GM04503 (cell line): ENCODE measurements around the gene TXNDC8.
A peak's percentile ranks its signal among the peaks of the same experiment; 100 is the strongest.
"Not testable (repeated sequence)": the region's sequence is repeated elsewhere in the genome, so short reads cannot be mapped to it uniquely, and the experiment has no call there.

Experiments
- DNase-seq: peaks from one replicate; pipeline ENCODE4 v3.0.0-alpha.2; 2012; ENCODE audit warnings: low read depth

TXNDC8 gene

DNA sequence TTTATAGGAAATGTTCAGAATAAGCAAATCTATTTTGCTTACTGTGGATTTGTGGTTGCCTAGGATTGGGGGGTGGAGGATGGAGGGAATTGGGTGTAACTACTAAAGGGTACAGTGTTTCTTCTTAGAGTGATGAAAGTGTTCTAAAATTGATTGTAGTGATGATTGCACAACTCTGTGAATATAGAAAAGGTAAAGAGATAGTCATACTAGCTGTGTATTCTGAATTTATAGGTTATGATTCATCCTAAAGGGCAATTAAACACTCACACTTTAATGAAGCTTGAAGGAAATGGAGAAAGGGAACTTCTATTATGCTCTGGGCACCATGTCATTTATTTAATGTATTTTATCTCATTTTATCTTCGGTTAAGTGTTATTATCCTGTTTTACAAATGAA is 9.9 kb downstream of the TXNDC8 start:
- DNase-seq, result no peak

DNA sequence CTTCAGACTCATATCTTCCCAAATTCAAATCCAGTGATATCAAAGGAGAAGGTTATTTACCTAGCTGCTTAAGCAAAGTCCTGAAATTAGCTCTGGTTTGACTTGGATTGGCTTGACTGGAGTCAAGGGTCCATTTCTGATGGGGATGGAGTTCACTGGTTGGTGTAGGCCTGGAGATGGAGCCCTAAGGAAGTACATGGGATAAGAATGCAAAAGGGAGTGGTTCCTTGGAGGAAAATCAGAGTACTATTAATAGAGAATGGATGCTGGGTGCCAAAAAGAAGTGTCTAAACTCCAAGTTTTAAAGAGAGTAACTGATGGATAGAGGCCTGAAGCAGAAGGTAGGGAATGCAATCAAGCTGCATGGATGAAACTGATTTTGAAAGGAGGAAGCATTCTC is 13.8 kb downstream of the TXNDC8 start:
- no peak for DNase-seq

DNA sequence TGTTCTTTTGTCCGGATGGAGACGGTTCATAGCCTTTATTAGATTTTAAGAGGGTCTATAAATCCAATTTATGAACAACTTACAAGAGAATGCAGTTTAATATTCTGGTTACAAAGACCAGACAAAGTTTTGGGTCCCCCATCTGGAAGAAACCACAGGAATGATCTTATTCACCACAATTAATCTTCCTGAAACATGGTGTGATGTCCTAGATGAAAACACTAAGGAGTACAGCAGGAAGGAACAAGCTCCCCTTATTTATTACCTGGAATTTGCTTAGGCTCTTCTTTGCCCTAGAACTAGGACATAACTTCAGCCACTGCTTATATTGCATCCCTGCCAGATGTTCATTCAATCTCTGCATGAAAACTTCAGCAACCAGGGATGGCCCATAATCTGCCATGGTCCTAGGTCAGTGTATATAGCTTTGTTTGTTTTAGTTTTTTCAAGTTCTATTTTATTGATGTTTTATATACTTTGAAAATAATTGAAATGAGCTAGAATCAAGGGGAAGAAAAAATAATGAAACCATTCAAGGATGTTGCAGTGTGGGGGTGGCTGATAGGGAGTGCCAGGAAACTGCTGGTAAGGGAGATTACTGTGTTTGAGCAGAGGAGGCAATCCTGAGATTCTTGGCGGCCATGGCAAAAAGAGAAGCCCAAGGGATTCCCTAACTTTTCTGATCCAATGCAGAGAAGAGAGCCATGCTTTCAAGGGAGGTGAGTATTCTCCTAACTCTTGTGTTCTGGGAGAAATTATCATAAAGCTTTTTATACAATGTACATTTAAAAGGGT is 16.8 kb downstream of the TXNDC8 start:
- DNase-seq, result no peak

DNA sequence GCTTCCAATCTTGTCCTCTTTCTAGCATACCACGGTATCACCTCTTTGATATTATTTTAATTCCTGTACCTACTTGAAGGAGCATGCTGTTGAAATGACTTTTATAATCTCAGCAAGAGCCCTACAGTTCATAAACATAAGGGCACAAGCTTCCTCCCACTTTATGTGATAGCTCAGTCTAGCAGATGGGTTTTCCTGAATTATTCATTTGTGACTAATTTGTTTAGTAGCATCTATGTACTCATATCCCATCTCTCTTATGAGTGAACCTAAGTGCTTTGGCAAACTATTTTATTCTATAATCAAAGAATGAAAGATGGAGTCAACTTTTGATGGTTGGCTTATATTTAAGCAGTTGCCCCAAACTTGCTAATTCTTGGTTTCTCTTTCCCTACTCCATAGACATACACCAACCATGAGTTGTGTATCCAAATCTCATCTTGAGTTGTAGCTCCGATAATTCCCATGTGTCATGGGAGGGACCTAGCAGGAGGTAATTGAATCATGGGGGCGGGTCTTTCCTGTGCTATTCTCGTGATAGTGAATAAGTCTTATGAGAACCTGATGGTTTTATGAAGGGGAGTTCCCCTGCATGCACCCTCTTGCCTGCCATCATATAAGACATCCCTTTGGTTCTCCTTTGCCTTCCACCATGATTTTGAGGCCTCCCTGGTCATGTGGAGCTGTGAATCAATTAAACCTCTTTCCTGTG is 17.7 kb downstream of the TXNDC8 start:
- DNase-seq, result no peak

DNA sequence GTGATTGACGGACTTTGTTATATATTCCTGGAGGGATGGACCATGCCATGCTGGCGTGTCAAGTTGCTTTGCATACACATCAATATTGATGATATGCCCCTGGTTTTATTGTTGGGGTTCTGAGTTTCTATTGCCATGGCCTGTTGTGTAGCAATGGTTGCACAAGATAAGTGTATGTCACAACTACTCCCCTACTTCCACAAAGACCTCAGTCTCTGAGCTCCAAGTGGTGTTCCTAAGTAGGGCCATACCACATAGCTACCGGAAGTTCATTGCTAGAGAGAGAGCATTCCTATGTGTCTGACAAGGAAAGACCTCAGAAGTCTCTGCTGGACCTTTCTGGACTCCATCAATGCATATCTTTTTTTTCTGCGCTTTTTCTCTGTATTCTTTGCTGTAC is 19.8 kb downstream of the TXNDC8 start:
- no peak for DNase-seq

DNA sequence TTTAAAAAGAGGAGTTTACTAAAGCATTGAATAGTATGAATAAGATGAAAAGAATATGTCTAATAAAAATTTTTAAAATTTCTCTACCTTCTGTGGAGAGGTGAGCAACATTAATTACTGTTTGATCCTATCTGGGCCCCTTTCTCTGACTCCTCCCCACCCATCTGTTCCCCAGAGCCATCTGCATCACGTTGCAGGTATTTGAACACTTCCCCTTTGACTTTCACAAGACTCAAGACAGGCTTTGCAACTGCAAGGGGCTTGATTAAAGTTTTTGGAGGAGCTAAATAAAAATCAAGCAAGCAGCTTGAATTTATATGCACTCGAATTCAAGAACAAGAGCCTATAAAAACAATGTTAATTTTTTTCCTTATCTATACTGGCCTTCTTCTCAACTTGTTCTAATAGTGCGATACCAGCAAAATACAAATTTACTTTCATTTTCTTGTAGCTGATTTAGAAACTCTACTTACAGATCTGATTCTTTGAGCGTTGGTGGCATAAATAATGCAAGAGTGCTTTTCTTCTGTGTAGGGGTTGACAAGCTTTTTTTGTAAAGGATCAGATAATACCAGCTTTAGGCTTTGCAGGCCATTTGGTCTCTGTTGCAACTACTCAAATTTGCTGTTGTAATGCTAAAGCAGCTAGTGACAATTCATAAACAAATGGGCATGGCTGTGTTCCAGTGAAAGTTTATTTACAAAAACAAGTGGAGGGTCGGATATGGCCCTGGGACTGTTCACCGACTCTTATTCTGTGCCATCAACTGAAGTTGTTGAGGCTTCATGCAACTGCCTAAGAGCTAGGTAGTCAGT is 21.2 kb downstream of the TXNDC8 start:
- DNase-seq, result no peak

DNA sequence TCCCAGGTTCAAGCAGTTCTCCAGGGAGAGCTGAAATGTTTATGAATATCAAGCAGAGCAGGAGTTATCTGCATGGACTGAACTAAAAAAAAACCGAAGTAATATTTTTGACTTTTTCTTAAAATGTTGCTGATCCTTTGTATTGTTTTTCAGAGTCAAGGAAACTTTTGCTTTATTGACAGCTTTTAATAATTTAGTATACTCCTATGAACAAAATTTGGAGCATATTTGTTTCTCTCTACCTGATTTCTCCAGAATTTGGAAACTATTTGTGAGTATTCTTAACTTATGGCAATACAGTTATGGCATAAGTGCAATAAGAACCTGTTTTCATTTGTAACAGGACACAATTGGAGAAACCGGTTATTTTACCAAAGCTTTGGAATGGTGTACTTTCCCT is 25.7 kb downstream of the TXNDC8 start:
- DNase-seq, result not testable (repeated sequence)

DNA sequence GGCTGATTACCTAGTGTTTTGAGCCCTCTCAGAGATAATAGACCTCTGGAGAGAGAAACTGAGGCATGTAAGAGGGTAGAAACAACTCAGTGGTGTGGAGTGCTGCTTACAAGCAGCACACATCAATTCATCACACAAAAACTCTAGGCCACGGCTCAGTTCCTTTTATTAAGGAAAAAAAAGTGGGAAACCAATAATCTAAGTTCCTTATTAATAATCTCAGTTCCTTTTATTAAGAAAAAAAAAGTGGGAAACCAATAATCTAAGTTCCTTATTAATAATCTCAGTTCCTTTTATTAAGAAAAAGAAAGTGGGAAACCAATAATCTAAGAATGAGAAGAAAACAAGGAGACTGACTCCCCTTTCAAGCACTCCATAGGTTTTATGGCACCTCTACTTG is 28.0 kb downstream of the TXNDC8 start:
- DNase-seq, result no peak

DNA sequence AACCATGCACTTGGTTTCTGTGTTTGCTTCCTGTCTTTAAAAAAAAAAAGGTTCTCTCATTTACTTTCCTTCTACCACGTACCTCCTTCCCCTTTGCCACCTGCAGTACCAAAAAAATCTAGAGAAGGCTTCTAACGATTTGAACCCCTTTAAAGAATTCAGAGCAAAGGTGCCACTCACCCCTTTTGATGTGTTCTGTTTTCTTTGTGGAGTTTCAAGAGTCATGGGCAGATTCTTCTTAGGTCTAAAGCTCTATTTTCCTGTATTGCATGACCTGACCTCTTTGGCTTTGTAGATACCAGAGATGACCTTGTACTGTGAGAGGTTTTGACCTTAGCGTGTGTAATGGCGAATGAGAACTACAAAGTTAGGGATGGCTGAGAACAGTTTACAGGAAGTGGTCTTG is 29.0 kb downstream of the TXNDC8 start:
- no peak for DNase-seq

DNA sequence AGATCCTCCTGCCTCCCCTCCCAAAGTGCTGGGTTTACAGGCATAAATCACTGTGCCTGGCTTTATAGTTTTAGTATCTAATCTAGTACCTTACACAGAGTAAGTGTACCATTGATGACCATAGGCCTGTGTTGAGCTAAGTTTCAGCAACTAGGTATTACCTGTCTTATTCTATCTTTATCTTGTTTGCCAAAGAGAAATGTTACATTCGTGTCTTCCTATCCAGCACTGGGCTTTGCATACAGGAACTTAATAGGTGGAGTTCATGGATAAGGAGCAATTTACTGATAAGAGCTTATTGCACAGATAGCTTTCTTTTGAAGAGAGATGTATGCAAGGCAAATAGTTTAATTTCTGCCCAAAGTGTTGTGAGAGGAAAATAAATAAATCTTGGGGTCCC is 30.5 kb downstream of the TXNDC8 start:
- no peak for DNase-seq

DNA sequence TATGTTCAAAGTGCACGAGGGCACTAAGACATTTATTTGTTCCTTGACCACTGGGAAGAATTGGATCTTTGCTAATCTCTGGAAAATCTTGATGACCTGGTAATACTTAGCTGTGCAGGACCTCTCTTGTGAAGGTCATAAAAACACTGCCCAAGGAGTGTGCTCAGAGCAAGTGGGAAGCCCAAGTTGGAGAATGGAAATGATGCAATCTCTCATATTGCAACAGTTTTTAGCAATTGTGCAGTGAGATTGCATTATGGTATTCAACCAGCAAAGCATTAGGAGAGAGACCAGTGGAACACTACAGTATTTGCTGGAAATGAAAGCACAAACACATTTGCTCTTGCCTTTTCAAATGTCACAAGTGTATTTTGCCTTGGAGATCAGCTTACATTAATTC is 34.5 kb downstream of the TXNDC8 start:
- peak; percentile 40 for DNase-seq

DNA sequence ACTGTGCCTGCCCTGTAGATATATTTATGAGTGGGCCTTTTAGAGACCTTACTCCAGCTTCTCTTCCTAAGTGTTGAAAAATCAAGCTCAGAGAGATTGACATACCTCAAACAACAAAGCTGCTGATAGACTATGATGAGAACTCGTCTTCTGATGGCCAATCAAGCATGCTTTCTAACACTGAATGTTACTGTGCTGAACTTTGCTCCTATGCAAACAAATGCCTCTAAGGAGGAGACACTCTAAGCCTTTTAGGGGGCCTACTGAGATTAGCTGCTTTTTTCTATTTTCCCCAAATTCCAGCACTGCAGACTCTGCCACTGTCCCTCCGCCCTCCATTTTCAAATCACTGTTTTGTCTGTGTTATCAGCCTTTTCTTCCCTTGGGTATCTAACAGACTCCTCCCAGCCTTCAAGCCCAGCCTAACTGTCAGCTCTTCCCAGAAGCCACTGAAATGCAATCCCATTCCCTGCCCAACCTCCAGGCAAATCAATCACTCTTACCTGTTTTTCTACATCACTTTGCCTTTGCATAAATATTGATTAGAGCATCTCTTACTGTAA is 39.5 kb downstream of the TXNDC8 start:
- no peak for DNase-seq

DNA sequence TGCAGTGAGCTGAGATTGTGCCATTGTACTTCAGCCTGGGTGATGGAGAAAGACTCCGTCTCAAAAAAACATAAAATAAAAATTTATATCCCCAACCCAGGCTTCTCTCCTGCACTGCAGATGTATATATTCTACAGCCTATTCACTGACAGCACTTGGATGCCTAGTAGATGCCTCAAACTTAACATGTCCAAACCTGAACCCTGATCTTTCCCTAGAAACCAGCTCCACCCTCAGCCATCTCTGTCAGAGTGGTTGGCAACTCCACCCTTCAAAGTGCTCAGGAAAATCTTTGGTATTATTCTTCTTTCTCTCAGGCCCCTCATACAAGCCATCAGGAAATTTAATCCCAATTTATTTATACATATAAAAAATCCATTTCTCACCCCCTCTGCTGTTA is 44.4 kb downstream of the TXNDC8 start:
- DNase-seq, result no peak

DNA sequence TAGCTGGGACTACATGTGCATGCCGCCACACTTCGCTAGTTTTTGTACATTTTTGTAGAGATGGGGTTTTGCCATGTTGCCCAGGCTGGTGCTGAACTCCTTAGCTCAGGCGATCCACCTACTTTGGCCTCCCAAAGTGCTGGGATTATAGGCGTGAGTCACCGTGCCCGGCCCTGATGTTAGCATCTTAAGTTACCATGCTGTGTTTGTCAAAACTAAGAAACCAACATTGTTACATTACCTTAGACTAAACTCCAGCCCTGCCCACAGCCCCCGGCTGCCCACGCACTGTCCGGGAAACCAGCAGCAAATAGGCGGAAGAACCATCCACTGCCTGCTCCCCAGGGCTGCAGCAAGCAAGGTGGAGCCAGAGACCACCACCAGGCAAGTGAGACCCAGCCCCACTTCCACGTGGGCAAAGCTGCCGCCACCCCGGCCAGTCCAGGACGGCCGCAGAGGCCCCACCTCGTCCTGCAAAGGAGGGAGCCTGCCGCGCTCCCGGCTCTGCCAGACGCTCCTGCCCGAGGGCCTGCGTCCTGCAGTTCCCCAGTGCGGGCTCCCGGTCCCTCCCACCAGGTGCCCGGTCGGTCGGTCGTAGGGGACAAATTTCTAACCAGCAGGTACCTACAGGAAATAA is 45.6 kb downstream of the TXNDC8 start:
- no peak for DNase-seq

DNA sequence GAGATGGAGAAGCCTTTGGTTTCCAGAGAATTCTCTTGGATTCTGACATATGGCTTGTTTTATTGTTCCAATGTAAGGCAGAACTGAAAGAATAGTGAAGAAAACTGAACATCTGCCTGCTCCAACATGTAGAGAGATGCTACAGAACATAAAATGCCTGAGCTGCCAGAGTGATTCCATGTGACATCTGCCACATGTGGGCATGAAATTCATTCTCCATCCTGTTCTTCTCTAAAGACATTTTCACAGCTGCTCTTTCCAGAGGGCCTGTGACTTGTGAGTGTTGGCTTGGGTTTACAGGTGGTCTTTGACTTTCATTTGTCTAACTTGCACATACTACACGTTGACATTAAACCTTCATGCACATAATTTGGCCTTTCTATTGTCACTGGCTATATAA is 47.7 kb downstream of the TXNDC8 start:
- no peak for DNase-seq

DNA sequence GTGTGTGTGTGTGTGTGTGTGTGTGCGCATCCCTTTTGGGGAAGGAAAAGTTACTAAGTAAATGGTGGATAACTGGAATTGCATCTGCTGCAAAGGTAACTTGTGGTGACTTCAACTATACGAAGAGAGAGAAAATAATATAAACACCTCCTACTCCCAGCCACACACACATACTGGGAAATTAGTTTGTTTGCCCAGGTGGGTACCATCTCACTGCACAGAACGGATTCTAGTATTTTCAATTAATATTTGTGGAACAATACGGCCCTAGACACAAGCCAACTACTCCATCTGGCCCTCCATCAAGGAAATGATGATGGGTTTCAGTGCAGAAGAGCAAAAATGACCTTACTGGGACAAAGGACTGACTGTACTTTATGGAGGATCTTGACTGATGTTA is 49.2 kb downstream of the TXNDC8 start:
- no peak for DNase-seq

DNA sequence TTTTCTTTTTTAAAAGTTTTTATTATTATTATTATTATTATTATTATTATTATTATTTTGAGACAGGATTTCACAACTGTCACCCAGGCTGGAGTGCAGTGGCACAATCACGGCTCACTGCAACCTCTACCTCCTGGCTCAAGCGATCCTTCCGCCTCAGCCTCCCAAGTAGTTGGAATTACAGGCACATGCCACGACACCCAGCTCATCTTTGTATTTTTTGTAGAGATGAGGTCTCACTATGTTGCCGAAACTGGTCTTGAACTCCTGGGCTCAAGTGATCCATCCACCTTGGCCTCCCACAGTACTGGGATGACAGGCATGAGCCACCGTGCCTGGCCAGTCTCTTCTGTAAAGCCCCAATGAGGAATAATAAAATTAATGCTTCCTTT is 50.4 kb downstream of the TXNDC8 start:
- DNase-seq, result no peak

DNA sequence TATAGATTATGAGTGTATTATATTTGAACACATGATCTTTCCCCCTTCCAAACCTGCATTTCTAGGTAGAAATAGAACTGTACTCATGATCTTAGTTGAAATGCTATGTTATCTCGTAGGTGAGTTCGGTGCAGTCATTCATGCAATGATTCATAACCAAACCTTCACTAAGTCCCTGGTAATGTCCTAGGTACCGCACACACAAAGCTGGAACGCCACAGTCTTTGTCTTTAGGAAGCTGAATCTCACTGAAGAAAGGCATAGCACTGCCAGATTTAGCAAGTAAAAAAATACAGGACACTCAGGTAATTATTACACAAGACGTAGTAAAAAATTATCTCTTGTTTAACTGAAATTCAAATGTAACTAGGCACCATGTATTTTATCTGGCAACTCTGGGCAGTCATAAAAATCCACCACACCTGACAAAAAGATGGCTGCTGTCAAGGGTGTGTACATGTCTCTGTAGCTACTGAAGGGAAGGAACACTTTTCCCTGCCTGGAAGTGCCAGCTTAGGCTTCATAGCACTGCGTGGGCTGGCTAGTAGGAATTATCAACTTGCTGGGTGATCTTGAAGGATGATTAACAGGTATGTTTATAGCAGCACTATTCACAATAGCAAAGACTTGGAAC is 53.3 kb downstream of the TXNDC8 start:
- no peak for DNase-seq

DNA sequence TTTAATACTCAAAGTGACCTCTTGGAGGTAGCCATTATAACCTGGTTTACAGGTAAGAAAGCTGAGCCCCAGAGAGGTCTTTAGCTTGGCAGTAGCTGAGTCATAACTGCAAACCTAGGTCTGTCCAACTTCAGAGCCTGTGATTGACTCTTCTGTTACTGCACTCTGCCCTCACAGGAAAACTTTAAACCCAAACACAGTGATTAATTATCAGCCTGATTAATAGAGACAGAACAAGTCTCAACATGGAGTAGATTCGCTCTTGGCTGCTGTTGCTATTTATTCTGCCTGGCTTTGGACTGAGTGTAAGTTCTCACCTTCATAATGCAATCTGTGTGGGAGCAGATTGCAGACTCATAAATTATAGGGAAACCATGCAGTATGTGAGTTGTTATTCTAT is 53.9 kb downstream of the TXNDC8 start:
- no peak for DNase-seq

DNA sequence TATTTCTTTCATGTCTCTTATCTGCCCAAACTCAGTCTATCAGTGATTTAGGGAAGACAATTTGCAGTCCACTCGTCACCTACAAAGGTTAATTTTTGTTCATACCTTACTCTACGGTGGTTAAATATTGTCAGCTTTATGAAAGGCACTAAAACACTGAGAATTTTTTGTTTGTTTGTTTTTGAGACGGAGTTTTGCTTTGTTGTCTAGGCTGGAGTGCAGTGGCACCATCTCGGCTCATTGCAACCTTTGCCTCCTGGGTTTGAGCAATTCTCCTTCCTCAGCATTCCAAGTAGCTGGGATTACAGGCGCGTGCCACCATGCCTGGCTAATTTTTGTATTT is 55.0 kb downstream of the TXNDC8 start:
- DNase-seq, result no peak

DNA sequence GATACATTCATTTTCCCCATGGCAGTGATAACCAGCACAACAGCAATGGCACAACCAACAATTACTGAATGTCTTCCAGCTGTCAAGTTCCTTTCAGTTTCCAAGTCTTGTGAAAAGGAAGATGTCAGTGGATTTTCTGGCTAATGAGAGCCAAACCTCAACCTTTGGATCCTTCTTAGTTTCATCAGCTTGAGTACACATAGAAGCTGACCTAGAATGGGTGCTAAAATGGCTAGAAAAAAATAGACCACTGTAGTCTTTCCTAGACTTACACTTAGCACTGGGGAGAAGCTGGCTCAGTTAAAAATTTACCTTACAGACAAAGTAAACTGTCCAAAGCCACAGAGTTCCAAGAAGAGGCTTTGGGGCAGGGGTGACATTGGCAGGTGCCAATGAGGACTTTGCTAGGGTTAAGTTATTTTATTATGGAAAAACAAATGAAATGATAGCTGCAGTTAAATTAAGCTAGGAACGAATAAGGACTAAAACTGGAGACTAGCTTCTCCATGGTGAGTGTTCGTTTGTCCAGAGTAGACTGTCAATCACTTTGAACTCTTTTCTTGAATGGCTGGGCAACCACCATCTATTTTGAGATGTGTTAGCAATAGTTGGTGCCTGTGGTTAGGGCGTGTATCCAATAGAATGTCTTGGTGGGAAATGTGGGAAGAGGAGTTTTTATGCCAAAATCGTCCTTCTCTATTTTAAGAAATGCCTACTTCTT is 55.5 kb downstream of the TXNDC8 start:
- DNase-seq, result no peak
